HG03342 (cell line): ENCODE measurements around the gene MIB2.
"Not testable (repeated sequence)": the region's sequence is repeated elsewhere in the genome, so short reads cannot be mapped to it uniquely, and the experiment has no call there.

Source experiments
- ATAC-seq: cut with Tn5 transposase; IDR thresholded peaks from one replicate; pipeline ENCODE4 v1.9.1; 2021; ENCODE audit warnings: mild to moderate bottlenecking, moderate library complexity; ENCODE audit not compliant: unreplicated experiment

Gene MIB2

DNA sequence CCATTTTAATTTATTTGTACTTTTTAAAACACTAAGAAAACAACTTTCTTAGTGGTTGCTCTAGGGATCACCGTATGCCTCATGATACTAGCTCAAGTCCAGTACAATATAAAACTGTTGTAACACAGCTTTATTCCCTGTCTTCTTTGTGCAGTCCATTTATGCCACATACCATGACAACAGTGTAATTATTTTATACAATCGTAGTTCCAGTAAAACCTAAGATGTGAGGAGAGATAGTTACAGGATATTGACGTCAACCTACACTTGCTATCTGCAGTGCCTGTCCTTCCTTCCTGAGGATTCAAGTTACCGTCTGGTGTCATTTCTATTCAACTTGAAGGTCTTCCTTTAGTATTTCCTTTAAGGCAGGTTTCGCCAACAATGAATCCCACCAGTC, 31.0 kb downstream of the MIB2 start:
- not testable (repeated sequence) for ATAC-seq

DNA sequence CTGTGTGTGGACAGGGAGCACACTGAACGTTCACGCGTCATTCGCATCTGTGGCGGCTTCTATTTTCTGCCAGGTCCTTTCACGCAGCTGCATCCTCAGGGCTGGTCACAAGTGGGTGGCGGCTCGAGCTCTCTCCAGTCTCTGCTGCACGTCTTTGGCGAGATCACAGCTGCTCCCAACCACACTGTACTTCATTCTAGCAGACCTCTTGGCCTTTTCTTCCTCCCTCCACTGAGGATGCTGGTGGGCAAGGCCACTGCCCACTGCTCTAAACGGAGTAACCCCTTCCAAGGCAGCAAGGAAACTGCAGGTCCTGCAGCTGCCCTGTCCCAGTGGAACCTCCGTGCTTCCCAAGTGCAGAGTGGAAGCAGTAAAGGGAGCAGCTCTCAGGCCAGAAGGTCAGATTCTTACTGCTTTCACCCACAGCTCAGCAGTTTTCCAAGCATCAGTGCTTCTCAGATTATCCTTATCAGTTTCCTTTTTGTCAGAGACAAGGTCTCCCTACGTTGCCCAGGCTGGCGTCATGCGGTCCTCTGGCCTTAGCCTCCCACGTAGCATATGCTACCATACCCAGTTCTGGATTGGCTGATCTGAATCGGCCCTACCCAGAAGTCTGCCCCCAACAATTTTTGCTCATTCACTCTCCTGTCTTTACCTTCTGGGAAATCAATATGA, 32.4 kb downstream of the MIB2 start:
- not testable (repeated sequence) for ATAC-seq

DNA sequence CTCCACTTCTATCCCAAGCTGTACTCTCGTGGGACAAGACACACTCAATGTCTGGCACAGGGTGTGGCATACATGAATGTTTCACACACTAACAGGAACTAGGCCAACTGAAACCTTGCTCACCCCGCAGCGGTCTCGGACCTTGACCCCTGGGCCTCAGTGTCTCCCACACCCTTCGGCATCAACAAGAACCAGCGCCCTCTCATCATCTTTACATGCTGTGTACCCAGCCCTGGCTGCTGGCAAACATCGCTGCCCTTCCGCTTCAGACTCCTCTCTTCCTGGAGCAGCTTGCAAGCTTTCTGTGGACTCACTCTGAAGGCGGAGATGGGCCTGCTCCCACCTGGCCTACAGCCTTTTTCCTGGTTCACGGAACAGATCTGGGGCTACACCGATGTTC, 33.0 kb downstream of the MIB2 start:
- ATAC-seq: not testable (repeated sequence)

DNA sequence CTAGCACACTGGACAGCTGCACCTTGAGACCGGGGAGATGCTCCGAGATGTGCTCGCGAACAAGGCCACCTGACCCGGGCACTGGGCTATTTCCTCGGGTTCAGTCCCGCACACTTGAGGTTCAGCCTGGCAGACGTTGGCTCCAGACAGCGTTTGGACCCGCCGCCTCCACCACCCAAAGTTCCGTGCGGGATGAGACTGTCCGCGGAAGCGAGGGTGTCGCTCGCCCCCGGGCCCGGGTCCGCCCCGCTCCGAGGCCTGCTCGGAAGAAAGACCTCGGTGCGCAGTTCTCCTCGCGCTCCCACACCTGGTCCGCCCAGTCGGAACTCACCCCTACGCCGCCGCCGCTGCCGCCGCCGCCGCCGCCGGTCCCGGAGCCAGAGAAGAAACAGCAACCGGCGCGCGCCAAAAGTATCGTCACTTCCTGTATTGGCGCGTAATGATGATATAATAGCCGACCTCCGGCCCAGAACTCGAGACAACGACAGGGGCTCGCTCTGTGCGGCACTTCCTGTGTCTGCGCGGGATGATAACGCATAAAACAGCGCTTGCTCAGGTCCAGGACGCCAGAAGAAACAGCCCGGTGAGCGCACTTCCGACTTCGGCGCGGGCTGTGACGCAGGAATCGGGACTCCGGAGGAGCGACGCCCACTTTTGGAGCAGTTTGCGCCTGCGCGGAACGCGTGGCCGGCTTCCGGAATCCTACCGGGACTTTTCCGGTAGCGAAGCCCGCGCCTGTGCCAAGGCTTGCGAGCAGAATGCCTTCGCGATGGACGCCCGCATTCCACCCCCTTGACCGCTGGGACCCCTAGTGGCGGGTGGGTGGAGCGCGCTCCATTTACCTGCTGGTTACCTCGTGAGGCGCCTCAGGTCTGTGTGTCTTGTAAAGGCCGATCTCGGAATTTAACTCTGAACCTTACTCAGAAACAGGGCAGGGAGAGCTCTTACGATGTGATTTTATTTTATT, 43.6 kb downstream of the MIB2 start, which contains the start of gene CDK11B:
TSS of gene CDK11B (minus strand) at position 422 of the 967 bp plus-strand sequence. CDS start 1,519 bp downstream, outside the sequence.
- peak; percentile 85 for ATAC-seq

DNA sequence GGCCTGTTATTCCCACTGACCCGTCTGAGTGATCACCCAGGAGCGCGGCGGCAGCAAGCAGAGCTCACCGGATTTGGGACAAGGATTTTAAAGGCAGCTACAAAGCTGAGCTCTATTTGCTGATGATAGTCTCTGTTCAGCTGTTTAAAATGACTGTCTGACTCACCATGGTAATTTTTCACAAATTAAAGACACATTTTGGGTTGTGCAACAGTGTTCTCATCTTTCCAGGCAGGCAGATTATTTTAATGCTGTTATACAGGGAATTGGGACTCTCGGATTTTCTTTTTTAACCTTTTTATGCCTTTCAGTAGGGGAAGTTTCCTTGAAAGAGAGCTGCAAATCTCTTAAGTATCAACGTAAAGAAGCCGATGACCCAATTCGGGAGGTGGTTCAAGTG, 47.1 kb downstream of the MIB2 start:
- ATAC-seq: not testable (repeated sequence)

DNA sequence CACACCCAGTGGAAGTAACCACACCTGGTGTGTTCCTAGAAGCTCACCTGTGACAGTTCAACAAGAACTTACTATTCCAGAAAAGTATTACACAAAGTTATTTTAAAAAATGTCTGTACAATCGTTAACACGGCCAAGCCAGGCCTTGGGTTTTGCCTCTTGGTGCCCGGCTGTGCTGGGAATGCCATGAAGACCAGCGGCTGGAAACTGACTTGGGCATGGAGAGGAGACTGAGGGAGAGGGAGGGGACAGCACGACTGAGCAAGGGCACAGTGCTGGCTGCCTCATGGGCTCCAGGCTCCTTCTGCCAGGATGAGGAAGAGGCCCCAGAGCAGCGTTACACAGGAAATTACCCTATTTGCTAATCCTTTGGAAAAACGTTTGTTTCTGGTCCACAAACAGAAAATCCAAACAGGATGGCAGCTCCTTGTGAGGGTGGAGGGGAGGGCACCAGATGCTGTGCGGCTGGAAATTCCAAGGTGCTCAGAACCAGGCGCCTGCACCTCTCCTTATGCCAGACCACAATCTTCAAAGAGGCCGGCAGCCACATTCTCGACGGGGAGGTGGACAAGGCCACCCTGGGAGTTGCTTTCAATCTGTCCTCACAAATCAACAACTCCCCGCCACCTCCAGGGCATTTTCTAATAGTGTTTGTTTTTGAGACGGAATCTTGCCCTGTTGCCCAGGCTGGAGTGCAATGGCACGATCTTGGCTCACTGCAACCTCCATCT, 47.7 kb downstream of the MIB2 start:
- not testable (repeated sequence) for ATAC-seq

DNA sequence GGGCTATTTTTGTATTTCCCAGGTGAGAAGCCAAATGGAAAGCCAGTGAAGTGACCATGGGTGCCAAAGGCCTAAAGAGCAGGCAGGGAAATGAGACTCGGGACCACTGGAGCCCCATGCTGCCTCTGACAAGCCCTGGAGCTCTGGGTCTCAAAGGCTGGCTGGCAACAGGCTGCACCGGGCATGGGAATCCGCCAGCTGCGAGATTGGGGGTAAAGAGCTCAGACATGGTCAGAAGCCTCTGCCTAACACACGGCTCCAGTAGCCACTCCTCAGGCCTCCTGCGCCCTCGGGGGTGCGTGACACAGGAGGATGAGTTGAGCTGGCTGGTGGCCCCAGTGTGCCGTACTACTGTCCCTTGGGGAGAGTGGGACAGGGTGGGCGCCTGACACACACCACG, 49.0 kb downstream of the MIB2 start:
- ATAC-seq: not testable (repeated sequence)

DNA sequence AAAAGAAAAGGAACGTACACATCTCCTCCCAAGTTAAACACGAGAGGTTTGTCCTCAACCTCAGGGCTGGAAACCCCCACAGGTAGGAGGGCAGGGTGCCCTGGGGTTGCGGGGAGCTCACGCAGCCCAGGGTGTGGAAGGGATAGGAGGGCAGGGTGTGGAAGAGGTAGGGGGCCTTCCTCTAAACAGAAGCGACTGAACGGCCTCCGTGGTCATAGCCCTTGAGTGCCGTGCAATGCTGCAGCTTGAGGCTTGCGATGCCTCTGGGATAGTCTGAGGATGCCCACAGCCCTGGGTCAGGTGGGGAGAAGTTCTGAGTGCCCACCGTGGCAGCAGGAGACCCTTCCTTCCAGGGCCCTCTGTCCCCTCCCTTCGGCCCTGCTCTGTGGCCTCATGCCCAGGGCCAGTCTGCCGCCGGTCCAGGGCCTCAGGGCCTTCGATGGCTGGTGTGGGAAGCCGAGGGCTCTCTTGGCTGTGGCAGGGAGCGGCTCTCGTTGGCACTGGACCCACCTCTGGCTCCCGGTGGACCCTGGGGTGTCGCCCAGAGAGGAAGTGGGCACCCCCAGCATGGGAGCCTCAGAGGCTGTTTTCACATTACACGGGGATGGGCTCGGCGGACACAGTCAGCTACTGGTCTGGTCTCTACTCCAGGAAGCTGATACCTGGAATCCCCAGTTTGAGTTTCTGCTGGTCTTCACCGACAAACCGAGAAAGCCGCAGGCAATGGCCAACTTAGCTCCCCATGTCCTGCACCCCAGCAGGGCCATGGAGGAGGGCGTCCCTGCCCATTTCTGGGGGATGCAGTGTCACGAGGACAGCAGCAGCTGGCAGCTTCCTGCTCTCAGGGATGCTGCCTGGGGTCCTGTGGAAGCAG, 49.9 kb downstream of the MIB2 start:
- no peak for ATAC-seq

DNA sequence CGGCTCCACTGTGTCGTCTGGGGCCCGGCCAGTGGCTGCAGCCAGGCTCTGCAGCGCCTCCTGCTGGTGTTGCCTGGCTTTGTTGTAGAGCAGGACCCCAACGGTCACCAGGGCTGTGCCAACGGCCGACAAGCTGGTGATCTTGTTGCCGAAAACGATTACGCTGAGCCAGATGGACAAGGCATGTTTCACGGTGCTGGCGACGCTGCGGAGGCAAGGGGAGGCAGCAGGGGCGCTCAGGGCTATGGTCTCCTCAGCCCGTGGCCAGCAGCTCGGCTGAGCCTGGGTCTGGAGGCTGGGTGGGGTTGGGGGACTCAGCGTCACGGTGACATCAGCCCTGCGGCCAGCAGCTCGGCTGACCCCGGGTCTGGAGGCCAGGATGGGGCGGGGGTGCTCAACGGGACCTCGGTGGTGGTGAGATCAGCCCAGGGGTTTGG, 50.5 kb downstream of the MIB2 start:
- no peak for ATAC-seq

DNA sequence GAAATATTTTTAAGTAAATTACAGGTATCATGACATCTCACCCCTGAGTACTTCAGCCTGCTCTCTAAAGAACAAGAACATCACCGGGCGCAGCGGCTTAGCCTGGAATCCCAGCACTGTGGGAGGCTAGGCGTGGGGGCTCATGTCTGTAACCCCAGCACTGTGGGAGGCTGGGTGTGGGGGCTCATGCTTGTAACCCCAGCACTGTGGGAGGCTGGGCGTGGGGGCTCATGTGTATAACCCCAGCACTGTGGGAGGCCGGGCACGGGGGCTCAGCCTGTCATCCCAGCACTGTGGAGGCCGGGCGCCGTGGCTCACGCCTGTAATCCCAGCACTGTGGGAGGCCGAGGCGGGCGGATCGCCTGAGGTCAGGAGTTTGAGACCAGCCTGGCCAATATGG, 51.2 kb downstream of the MIB2 start:
- ATAC-seq: no peak

DNA sequence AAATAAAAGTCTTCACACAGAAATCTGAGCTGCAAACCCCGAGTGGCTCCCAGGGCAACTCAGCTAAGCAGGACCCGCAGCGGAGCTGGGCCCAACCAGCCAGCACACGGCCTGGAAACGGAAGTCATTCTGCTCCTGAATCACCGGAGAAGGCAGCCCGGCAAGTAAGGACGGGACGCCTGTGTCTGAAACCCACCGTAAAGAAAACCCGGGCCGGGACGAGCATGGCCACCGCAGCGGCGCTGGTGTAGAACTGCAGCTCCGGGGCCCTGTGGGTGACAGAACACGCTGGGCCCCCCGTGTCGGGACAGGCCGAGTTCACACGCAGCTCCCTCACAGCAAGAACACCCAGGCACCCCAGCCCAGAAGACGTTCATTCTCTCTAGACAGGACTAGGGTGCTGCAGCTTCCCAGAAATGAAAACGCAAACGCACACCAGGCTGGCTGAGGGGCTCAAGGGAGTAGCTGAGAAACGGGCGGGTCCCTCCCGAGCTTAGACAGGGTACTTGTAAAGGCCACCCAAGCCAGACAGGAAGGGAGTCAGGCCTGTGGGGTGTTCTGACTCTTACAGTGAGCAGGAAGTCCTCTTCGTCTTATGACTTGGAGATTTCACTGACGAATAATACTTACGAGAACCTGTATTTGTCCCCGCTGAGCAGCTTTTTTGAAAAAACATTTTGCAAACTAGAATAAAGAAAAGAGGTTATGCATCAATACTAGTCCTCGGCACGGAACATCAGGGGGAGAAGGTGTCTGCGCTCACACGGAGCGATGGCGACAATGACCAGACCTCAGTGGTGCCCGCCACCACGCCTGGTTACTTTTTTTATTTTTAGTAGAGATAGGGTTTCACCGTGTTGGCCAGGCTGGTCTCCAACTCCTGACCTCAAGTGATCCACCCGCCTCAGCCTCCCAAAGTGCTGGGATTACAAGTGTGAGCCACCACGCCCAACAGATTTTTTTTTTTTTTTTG, 54.5 kb downstream of the MIB2 start:
- ATAC-seq: no peak

DNA sequence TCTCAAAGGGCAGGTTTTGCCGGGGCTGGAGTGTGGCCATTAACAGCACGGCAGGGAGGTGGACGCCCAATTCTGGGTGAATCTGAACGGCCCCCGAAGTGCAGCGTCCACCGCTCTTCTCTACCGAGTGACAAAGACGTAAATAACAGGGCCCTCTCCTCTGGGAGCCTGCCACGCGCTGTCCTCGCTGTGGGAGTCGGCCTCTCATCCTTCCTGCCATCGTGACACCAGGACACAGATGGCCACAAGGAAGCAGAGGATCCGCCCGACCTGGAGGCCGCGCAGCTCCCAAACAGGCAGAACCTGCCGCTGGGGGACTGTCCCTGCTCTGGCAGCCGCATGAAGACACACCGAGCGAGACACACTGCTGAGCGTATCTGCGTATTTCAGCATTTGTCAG, 55.6 kb downstream of the MIB2 start:
- ATAC-seq: no peak

DNA sequence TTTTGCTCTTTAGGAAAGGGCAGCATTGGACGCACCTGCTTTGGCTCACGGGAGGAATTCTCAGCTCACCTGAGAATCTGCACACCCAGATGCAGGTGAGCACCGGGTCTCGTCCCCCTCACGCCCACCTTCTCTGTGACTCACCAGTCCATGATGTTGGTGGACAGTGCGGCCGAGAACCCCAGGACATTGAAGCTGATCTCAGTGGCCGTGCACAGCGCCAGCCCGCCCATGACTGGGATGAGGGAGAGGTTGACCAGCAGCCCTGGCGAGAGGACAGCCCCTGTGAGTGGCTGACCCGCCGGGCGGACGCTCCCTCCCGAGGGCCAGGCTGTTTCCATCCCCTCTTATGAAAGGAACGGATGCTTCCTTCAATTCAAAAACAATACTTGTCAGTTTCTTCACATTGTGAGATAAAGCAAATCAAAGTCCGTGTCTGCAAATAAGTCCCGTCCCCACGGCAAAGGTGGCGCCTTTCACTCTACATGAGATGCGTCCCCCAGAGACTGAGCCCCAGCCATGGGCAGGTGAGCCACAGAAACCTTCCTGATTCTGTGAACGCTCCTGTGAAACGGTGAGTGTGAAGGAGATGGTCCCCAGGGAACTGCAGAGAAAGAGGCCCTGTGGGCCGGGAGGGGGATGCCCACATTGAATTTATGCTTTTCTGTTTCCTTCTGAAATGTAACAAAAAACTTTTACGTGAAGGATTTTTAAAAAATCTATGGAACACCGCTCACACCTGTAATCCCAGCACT, 56.2 kb downstream of the MIB2 start:
- ATAC-seq: no peak

DNA sequence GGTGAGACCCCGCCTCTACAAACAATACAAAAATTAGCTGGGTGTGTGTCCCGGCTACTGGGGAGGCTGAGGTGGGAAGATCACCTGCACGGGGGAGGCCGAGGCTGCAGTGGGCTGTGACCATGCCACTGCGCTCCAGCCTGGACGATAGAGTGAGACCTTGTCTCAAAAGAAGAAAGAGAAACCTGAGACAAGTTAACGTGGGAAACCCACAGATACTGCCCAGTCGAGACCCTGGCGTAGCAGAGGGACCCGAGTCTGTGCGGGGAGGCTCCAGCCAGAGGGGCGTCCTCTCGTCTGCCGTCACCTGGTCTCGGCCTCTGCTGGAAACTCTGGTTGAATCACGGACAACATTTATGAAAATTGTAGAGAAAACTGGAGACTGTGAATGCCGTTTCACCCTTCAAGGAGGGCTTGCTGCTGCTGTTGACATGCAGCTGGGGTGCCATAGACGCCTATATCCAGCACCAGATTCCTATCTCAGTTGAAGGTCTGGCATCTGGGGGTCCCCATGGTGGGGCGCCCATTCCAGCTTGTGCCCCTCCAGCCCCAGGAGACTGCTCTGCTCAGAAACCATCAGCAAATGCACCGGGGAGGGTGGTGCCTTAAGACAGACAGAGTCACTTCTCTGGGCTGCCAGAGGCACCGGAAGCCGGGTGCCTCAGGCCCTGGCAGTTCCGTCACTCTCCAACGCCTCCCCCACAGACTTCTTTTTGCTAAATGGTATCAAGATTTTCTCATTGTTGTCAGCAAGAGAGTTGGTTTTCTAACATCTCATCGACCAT, 57.1 kb downstream of the MIB2 start:
- ATAC-seq: no peak

DNA sequence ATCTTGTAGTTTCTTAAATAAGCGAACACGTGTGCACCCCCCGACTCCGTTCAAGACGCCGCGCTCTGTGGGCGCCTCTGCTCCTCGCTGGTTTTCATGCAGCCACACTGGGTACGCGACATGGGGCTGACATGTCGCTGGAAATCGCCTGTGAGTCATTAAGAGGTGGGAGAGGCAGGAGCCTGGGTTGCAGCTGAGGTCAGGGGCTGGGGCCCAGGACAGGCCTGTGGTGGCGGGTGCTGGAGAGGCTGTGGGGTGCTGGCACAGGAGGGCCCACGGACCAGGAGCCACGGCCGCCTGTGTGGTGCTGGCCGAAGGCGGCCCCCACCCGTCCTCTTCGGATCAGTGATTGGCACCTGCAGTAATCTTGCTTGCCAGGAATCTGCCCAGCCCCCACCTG, 59.5 kb downstream of the MIB2 start:
- ATAC-seq: not testable (repeated sequence)

DNA sequence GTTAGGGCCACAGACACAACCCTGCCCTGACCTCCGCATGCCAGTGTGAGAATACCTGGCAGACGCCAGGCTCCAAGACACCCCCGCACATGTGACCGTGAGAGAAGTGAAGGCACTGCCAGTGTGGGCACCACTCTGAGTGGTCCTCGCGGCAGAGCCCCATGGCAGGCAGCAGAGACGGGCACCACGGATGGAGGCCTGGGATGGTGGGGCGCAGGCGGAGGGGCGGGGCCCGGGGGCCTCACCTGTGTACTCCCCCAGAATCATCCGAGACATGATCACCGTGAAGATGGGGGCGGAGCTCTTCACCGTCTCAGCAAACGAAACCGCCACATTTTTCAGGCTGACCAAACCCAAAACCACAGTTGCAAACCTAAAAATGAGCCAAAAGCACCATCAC, 59.9 kb downstream of the MIB2 start:
- not testable (repeated sequence) for ATAC-seq

DNA sequence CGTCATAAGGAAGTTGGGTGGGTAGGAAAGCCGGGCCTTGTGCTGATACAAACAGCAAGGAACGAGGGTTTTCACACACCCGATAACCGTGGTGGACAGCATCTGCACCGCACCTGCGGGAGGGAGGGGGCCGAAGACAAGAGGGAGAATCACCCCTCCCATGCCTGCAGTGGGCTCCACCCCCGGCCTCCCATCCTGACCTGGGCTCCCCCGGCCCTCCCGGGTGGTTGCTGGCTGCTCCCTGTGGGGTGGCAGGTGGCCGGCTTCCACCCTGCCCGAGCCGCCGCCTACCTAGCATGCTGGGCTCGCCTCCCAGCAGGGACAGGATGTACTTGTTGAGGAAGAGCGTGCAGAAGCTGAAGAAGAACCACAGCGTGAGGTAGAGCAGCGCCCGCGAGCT, 60.8 kb downstream of the MIB2 start:
- not testable (repeated sequence) for ATAC-seq
